Tibial nerve (tissue), 4 donors: ENCODE results near the gene SP3. TPM values are rescaled to one million over a fixed set of nuclear protein-coding genes. Genes with fewer than 3 reads are reported as not detected.

Experiments used
- DNase-seq, 2 donors: peaks; one replicate each; pipeline ENCODE4 v3.0.0-alpha.2; 2019; ENCODE audit warnings: low spot score in 2 of 2
- H3K27ac ChIP-seq, 4 donors: fragments of 200-600 bp; sonication (generic) in 3 of 4; one replicate each; pipeline ENCODE4 v1.5.1; 2017 to 2019; ENCODE audit warnings: mild to moderate bottlenecking in 1 of 4
- H3K27me3 ChIP-seq, 2 donors: fragments of 200-600 bp; sonication (generic) in 1 of 2; one replicate each; pipeline versions ENCODE4 v1.5.1 to v1.6.0; 2017 to 2019
- H3K36me3 ChIP-seq, 3 donors: fragments of 200-600 bp; sonication (generic); one replicate each; pipeline ENCODE4 v1.5.1; 2018 to 2019
- H3K4me1 ChIP-seq, 4 donors: fragments of 200-600 bp; sonication (generic) in 3 of 4; one replicate each; pipeline ENCODE4 v1.5.1; 2017 to 2019
- H3K4me3 ChIP-seq, 4 donors: fragments of 200-600 bp; sonication (generic) in 3 of 4; one replicate each; pipeline ENCODE4 v1.5.1; 2017 to 2019; ENCODE audit warnings: mild to moderate bottlenecking in 1 of 4, moderate library complexity in 1 of 4
- H3K9me3 ChIP-seq, 4 donors: fragments of 200-600 bp; sonication (generic) in 3 of 4; one replicate each; pipeline ENCODE4 v1.5.1; 2017 to 2019
- EP300 ChIP-seq, 2 donors: sonication (generic); formaldehyde crosslinking; IDR thresholded peaks; one replicate each; pipeline ENCODE4 v1.6.1; 2017; ENCODE audit warnings: antibody characterized with exemption in 2 of 2, mild to moderate bottlenecking in 1 of 2
- POLR2A ChIP-seq, 2 donors: fragments of 450-650 bp; IDR thresholded peaks; one replicate each; pipeline ENCODE4 v1.6.1; 2017; ENCODE audit warnings: antibody characterized with exemption in 2 of 2, mild to moderate bottlenecking in 2 of 2, moderate library complexity in 2 of 2
- WGBS, 2 donors: methylation state at CpG; one replicate each; pipeline ENCODE4 v1.1.5; 2018; 5-methylcytosine and 5-hydroxymethylcytosine counted together
- total RNA-seq, 4 donors: library from RNA; depleted of rRNA; stranded (reverse); fragments of >200 nt; gene quantifications; one replicate each; pipeline ENCODE4 v1.1.0, GENCODE V29; 2016
- TF ChIP-seq, protein P1 (sequence below), 5 experiments: fragments of 200-600 bp in 3 of 5; fragments of 450-650 bp in 2 of 5; sonication (generic) in 3 of 5; IDR thresholded peaks; one replicate each; pipeline ENCODE4 v1.5.1; 2016 to 2019; ENCODE audit warnings: antibody characterized with exemption in 5 of 5, mild to moderate bottlenecking in 3 of 5, moderate library complexity in 2 of 5

SP3 gene
- total RNA-seq, 4 donors from 2014 or later, result 72.5 to 152 (median 128) TPM

DNA sequence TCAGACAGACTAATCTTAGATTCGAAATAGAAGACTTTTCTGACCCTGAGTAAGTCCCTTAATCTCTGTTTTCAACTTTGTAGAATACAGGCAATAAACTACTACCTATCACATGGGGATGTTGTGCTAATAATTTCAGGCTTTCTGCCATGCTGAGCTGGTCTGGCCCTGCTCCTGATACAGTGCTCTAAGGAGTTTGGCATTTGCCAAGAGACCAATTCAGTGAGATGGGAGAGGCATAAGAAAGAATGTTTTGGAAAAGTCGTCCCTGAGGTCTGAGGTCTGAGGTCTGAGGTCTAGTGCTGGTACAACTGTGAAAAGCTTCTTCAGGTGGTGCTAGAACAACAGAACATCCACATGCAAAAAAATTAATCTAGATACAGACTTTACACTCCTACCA lies 35.9 kb upstream of the SP3 start:
- TF ChIP-seq, protein P1, sequence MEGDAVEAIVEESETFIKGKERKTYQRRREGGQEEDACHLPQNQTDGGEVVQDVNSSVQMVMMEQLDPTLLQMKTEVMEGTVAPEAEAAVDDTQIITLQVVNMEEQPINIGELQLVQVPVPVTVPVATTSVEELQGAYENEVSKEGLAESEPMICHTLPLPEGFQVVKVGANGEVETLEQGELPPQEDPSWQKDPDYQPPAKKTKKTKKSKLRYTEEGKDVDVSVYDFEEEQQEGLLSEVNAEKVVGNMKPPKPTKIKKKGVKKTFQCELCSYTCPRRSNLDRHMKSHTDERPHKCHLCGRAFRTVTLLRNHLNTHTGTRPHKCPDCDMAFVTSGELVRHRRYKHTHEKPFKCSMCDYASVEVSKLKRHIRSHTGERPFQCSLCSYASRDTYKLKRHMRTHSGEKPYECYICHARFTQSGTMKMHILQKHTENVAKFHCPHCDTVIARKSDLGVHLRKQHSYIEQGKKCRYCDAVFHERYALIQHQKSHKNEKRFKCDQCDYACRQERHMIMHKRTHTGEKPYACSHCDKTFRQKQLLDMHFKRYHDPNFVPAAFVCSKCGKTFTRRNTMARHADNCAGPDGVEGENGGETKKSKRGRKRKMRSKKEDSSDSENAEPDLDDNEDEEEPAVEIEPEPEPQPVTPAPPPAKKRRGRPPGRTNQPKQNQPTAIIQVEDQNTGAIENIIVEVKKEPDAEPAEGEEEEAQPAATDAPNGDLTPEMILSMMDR (IDR thresholded peaks at IDR 0.05), result no peak
- TF ChIP-seq POLR2A (IDR thresholded peaks at IDR 0.05), result no peak
- TF ChIP-seq EP300 (IDR thresholded peaks at IDR 0.05), result no peak
- Histone ChIP-seq H3K9me3 (no peaks in the 10 kb centered on the region), H3K27me3 (no peaks in the 10 kb centered on the region), H3K4me1 (peaks cover 0 to 44% (median 11%) of the 10 kb centered on the region in 4 donors), H3K36me3 (no peaks in the 10 kb centered on the region), H3K4me3 (no peak overlapping the region), H3K27ac (no peak overlapping the region)
- DNase-seq, result no peak
- 43% methylated on average over 2 of the region's 2 CpGs for WGBS, 2 donors

DNA sequence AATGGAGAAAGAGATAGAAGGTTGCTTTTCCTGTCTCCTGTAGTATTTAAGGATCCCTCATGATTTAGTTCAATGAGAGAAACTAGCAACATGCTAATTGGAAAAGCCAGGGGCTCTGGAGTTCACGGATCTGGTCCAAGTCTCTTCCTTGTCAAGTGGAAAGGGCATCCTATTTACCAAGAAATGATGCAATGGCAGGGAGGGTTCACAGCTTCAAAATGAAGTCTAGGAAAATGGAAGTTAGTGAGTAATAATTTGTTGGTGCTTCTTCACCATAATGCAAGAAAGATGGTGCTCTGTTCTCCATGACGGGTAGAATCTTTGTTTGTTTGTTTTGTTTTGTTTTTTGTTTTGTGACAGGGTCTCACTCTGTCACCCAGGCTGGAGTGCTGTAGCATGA lies 34.6 kb upstream of the SP3 start:
- Histone ChIP-seq H3K27me3 (no peaks in the 10 kb centered on the region), H3K9me3 (no peaks in the 10 kb centered on the region), H3K4me1 (peaks cover 0 to 37% (median 9%) of the 10 kb centered on the region in 4 donors), H3K4me3 (no peak overlapping the region), H3K36me3 (no peaks in the 10 kb centered on the region), H3K27ac (no peak overlapping the region)
- 85 to 86% methylated on average over 2 of the region's 2 CpGs for WGBS, 2 donors
- TF ChIP-seq, protein P1 (IDR thresholded peaks at IDR 0.05), result no peak
- TF ChIP-seq EP300 (IDR thresholded peaks at IDR 0.05) (no peak), POLR2A (IDR thresholded peaks at IDR 0.05) (no peak)
- DNase-seq, result no peak

DNA sequence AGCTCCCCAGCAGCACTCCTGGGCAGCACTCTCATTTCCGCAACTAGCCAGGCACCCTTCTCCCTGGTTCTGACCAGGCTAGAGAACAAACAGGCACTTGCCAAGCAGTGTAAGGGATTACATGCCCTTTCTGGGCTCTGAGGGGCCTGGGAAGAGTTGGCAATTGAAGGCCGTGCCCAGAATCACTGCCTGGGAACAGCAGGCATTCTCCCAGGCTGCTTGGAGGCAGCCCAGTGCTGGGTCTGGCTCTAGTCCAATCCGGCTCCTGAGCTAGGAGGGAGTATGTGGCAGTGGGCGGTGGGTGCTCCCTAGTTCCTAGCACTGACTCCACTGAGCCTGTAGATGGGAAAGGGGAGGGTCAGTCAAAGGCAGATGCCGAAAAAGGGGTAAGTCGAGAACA lies 34.1 kb upstream of the SP3 start:
- no peak for DNase-seq
- Histone ChIP-seq H3K27ac (peak overlapping the region in 2 of 4 donors; percentile 8 to 37), H3K4me3 (no peak overlapping the region), H3K4me1 (peaks cover 0 to 32% (median 9%) of the 10 kb centered on the region in 4 donors), H3K36me3 (no peaks in the 10 kb centered on the region), H3K9me3 (no peaks in the 10 kb centered on the region), H3K27me3 (no peaks in the 10 kb centered on the region)
- TF ChIP-seq EP300 (IDR thresholded peaks at IDR 0.05) (no peak), POLR2A (IDR thresholded peaks at IDR 0.05) (no peak)
- TF ChIP-seq, protein P1 (IDR thresholded peaks at IDR 0.05), result no peak
- WGBS, 2 donors, result 72 to 79% methylated on average over 6 of the region's 6 CpGs

DNA sequence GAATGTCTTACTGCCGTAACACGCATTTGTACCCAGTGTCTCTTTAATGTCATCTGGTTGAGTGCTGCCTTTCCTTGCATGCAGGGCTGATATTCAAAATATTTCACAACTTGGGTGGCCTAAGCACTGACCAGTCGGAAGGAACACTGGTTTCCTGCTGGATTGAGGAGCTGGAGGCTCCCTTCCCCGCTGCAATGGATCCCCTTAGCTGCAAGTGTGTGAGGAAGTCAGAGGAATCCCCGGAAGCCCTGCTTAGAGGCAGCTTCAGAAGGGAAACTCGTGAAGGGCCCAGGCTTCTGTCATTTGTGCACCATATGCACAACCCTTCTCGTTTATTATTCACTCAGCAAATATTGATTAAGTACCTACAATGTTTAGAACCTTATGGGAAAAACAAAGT lies 33.2 kb upstream of the SP3 start:
- Histone ChIP-seq H3K27ac (peak overlapping the region in 2 of 4 donors; percentile 50 to 58), H3K27me3 (no peaks in the 10 kb centered on the region)
- WGBS, 2 donors, result 56 to 60% methylated on average over 7 of the region's 7 CpGs

DNA sequence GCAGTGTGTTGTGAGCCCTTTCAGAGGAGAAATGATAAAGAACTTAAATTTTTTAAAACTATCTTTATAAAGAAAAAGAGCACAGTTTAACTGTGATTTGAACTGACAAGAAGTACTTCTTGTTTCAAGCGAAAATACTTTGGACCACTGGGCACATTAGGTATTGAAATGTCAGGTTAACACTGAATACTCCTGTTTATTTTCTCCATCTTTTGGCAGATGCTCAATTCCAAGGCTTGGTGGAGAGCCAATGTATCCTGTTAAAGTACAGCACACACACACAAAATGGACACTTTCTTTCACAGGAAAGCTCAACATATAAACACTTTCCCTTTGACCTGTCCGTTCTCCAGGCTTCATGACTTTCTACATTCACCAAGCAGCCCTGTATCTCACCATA lies 32.6 kb upstream of the SP3 start:
- 53 to 63% methylated on average over 2 of the region's 2 CpGs for WGBS, 2 donors
- peak overlapping the region in 3 of 4 donors; percentile 23 to 58 (median 50) for H3K27ac ChIP-seq
- TF ChIP-seq, protein P1 (IDR thresholded peaks at IDR 0.05), result no peak
- TF ChIP-seq POLR2A (IDR thresholded peaks at IDR 0.05) (no peak), EP300 (IDR thresholded peaks at IDR 0.05) (no peak)
- DNase-seq, result peak in 1 of 2 donors; percentile 42
- no peaks in the 10 kb centered on the region for H3K27me3 ChIP-seq
- peaks cover 0 to 32% (median 9%) of the 10 kb centered on the region in 4 donors for H3K4me1 ChIP-seq
- H3K36me3 ChIP-seq, result no peaks in the 10 kb centered on the region
- no peaks in the 10 kb centered on the region for H3K9me3 ChIP-seq
- no peak overlapping the region for H3K4me3 ChIP-seq

More for the DNA sequence above, 33.2 kb upstream of the SP3 start:
- no peak for DNase-seq
- H3K9me3 ChIP-seq, result no peaks in the 10 kb centered on the region
- TF ChIP-seq, protein P1 (IDR thresholded peaks at IDR 0.05), result no peak
- TF ChIP-seq POLR2A (IDR thresholded peaks at IDR 0.05) (no peak), EP300 (IDR thresholded peaks at IDR 0.05) (peak in 1 of 2 donors; percentile 27)
- peaks cover 0 to 32% (median 9%) of the 10 kb centered on the region in 4 donors for H3K4me1 ChIP-seq
- H3K4me3 ChIP-seq, result no peak overlapping the region
- H3K36me3 ChIP-seq, result no peaks in the 10 kb centered on the region
